Smooth muscle cell (in vitro differentiated cells): ENCODE results near the gene C3orf22. TPM values are rescaled to one million over a fixed set of nuclear protein-coding genes. Genes with fewer than 3 reads are reported as not detected.

ENCODE experiments used
- DNase-seq: peaks from one replicate; lab custom pipeline; 2025; ENCODE audit not compliant: unreplicated experiment; lab: John Stamatoyannopoulos, UW
- H2AFZ ChIP-seq: fragments of 200-600 bp; sonication (generic); 2 replicates; pipeline ENCODE4 v1.6.0; 2016; ENCODE audit warnings: antibody characterized with exemption, low read depth, mild to moderate bottlenecking
- H3F3A ChIP-seq: fragments of 200-600 bp; sonication (generic); 2 replicates; pipeline ENCODE4 v1.6.0; 2017; ENCODE audit warnings: antibody characterized with exemption, low read depth
- H3K27ac ChIP-seq: fragments of 200-600 bp; sonication (generic); 2 replicates; pipeline ENCODE4 v1.5.1; 2016; ENCODE audit warnings: low read depth, mild to moderate bottlenecking
- H3K27me3 ChIP-seq: fragments of 200-600 bp; sonication (generic); 2 replicates; pipeline ENCODE4 v1.6.1; 2016; ENCODE audit warnings: low read depth, mild to moderate bottlenecking
- H3K36me3 ChIP-seq: fragments of 200-600 bp; sonication (generic); 2 replicates; pipeline ENCODE4 v1.5.1; 2016; ENCODE audit warnings: low read depth
- H3K4me1 ChIP-seq: fragments of 200-600 bp; sonication (generic); 2 replicates; pipeline ENCODE4 v1.5.1; 2016; ENCODE audit warnings: low read depth
- H3K4me2 ChIP-seq: fragments of 200-600 bp; sonication (generic); 2 replicates; pipeline ENCODE4 v1.6.0; 2016; ENCODE audit warnings: mild to moderate bottlenecking
- H3K4me3 ChIP-seq: fragments of 200-600 bp; sonication (generic); 2 replicates; pipeline ENCODE4 v1.5.1; 2016; ENCODE audit warnings: mild to moderate bottlenecking
- H3K79me2 ChIP-seq: fragments of 200-600 bp; sonication (generic); 2 replicates; pipeline ENCODE4 v1.6.0; 2016; ENCODE audit warnings: low read depth, mild to moderate bottlenecking
- H3K9ac ChIP-seq: fragments of 200-600 bp; sonication (generic); 2 replicates; pipeline ENCODE4 v1.6.0; 2016; ENCODE audit warnings: low read depth
- H3K9me3 ChIP-seq: fragments of 200-600 bp; sonication (generic); replicated peaks from 2 replicates; pipeline ENCODE4 v1.5.1; 2016; ENCODE audit warnings: low read depth
- H4K20me1 ChIP-seq: fragments of 200-600 bp; sonication (generic); 2 replicates; pipeline ENCODE4 v1.6.0; 2016; ENCODE audit warnings: low read depth
- whole genome bisulfite sequencing: methylation state at CpG from one replicate; pipeline ENCODE4 v1.1.7; 2016; ENCODE audit warnings: low lambda C conversion rate; 5-methylcytosine and 5-hydroxymethylcytosine counted together
- polyA plus RNA-seq: library from polyadenylated mRNA; unstranded; fragments of >200 nt; fragmentation: Nextera tagmentation; extraction: Ambion mirVana; gene quantifications from 2 replicates; pipeline ENCODE4 v1.2.1, GENCODE V29; 2016
- total RNA-seq: library from RNA; depleted of rRNA; stranded (reverse); fragments of >200 nt; gene quantifications from 2 replicates; pipeline ENCODE4 v1.2.3, GENCODE V29; 2014
- TF ChIP-seq, protein P1 (sequence below): fragments of 200-600 bp; sonication (generic); IDR thresholded peaks from 2 replicates; pipeline ENCODE4 v1.5.1; 2017; ENCODE audit warnings: borderline replicate concordance, mild to moderate bottlenecking, antibody characterized with exemption; ENCODE audit not compliant: insufficient read depth, poor library complexity, severe bottlenecking

The C3orf22 gene
- total and polyA plus RNA-seq, 2 experiments from 2014 or later = not detected

DNA sequence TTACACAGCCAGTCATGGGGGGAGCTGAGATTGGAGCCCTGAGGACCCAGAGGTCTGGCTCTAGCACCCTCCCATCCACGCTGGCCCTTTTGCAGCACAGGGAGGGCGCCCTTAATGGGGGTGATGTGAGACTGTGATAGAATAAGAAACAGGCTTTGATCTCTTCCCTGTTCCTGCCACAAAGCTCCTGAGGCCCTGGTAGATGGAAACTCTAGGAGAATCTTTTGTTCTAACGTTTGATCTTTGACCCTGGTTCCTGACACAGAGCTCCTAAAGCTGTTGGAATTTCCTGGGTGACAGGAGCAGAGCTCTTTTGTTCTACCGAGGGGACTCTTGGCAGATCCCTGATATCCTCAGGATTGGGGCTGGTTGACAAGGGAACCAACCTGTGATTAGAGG lies 40.0 kb downstream of the C3orf22 start:
- TF ChIP-seq, protein P1, sequence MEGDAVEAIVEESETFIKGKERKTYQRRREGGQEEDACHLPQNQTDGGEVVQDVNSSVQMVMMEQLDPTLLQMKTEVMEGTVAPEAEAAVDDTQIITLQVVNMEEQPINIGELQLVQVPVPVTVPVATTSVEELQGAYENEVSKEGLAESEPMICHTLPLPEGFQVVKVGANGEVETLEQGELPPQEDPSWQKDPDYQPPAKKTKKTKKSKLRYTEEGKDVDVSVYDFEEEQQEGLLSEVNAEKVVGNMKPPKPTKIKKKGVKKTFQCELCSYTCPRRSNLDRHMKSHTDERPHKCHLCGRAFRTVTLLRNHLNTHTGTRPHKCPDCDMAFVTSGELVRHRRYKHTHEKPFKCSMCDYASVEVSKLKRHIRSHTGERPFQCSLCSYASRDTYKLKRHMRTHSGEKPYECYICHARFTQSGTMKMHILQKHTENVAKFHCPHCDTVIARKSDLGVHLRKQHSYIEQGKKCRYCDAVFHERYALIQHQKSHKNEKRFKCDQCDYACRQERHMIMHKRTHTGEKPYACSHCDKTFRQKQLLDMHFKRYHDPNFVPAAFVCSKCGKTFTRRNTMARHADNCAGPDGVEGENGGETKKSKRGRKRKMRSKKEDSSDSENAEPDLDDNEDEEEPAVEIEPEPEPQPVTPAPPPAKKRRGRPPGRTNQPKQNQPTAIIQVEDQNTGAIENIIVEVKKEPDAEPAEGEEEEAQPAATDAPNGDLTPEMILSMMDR = no peak
- no peaks in the 10 kb centered on the region for H3K4me1 ChIP-seq
- H2AFZ ChIP-seq = no peak overlapping the region
- no peak for DNase-seq
- H3K27me3 ChIP-seq = peaks cover 21% of the 10 kb centered on the region
- no peaks in the 10 kb centered on the region for H3K79me2 ChIP-seq
- H4K20me1 ChIP-seq = no peaks in the 10 kb centered on the region
- no peak overlapping the region for H3K9ac ChIP-seq
- no peaks in the 10 kb centered on the region for H3K36me3 ChIP-seq
- WGBS = 61% methylated on average over 4 of the region's 4 CpGs
- H3K4me2 ChIP-seq = no peak overlapping the region
- no peak overlapping the region for H3K27ac ChIP-seq
- H3K4me3 ChIP-seq = no peak overlapping the region
- H3F3A ChIP-seq = no peaks in the 10 kb centered on the region
- no peaks in the 10 kb centered on the region for H3K9me3 ChIP-seq

GRCh38 chr3:126517986-126518778 lies 40.5 kb downstream of the C3orf22 start:
- H3K79me2 ChIP-seq = no peaks in the 10 kb centered on the region
- no peak for DNase-seq
- TF ChIP-seq, protein P1 = no peak
- H2AFZ ChIP-seq = no peak overlapping the region
- H3K4me2 ChIP-seq = no peak overlapping the region
- H3K27ac ChIP-seq = no peak overlapping the region
- H3K36me3 ChIP-seq = no peaks in the 10 kb centered on the region
- H3K4me3 ChIP-seq = no peak overlapping the region
- H3K9me3 ChIP-seq = no peaks in the 10 kb centered on the region
- WGBS = 93% methylated on average over 14 of the region's 15 CpGs
- no peaks in the 10 kb centered on the region for H3F3A ChIP-seq
- no peaks in the 10 kb centered on the region for H3K4me1 ChIP-seq
- no peak overlapping the region for H3K9ac ChIP-seq
- H4K20me1 ChIP-seq = no peaks in the 10 kb centered on the region
- H3K27me3 ChIP-seq = peaks cover 15% of the 10 kb centered on the region

- 92% methylated on average over 16 of the region's 16 CpGs for WGBS
- no peaks in the 10 kb centered on the region for H3K36me3 ChIP-seq
- no peaks in the 10 kb centered on the region for H3K79me2 ChIP-seq
- no peaks in the 10 kb centered on the region for H3K9me3 ChIP-seq
- no peak within 1 kb of the TSS for H2AFZ ChIP-seq
- no peaks in the 10 kb centered on the region for H3F3A ChIP-seq
- no peaks in the 10 kb centered on the region for H4K20me1 ChIP-seq
- H3K4me3 ChIP-seq = no peak within 1 kb of the TSS
- H3K4me2 ChIP-seq = no peak within 1 kb of the TSS
- H3K4me1 ChIP-seq = no peaks in the 10 kb centered on the region
- TF ChIP-seq, protein P1 = no peak
- H3K27ac ChIP-seq = no peak within 1 kb of the TSS
- DNase-seq = no peak
- H3K27me3 ChIP-seq = peaks cover 8% of the 10 kb centered on the region
- H3K9ac ChIP-seq = no peak within 1 kb of the TSS
Measured at GRCh38 chr3:126517291-126517951, 41.3 kb downstream of the C3orf22 start, which contains the start of gene UROC1. UROC1 (minus strand) TSS chr3:126517773; CDS start chr3:126517719, 54 bp downstream.

DNA sequence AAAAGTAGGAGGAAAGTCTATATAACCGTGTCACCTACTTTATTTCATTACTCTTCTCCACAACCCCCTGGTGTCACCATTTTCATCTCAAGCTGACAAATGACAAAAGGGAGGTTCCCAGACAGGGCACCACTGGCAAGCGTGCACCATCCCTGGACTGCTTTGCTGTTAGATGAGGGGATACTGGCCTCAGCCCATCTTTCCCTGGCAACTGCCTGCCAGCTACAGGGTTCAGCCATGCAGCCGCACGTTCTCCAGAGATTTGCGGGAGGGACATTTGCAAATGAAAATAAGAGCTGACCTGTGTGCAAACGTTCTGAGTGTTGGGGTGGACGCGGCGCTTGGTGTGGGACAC lies 41.8 kb downstream of the C3orf22 start:
- 90% methylated on average over 9 of the region's 9 CpGs for WGBS
- Histone ChIP-seq H3K4me1 (no peaks in the 10 kb centered on the region), H3K36me3 (no peaks in the 10 kb centered on the region), H3K27ac (no peak overlapping the region), H3K4me2 (no peak overlapping the region), H2AFZ (no peak overlapping the region), H3K27me3 (peaks cover 7% of the 10 kb centered on the region), H3K79me2 (no peaks in the 10 kb centered on the region), H3K9me3 (no peaks in the 10 kb centered on the region), H4K20me1 (no peaks in the 10 kb centered on the region), H3K4me3 (no peak overlapping the region), H3K9ac (no peak overlapping the region), H3F3A (no peaks in the 10 kb centered on the region)
- no peak for DNase-seq
- TF ChIP-seq, protein P1 = no peak
